T-helper 9 cell (primary cell): ENCODE results near the gene FYN.

Experiments
- DNase-seq: peaks from one replicate; pipeline ENCODE4 v3.0.0-alpha.2; 2020

FYN gene

DNA sequence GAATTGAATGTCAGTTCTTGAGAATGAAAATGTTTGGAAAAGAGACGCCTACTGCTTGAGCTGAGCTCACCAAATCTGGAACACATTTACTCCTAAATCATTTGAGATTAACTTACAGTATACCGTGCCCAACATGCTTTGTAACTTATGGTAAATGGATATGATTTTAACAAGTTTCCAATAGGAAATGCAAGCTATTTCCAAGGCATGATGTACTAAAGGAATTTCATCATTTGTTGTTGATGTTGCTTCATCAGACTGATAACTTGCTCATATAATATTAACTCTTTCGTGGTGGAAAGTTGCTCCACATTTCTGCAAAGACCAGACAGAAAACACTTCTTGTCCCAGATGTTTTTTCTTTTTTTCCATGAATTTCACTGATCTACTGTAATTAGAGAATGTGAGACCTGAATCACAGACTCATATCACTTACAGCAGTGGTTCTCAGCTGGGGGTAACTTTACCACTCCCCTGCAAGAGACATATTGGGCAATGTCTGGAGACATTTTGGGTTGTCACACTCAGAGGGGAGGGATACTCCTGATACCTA, 151.0 kb downstream of the FYN start:
- no peak for DNase-seq

DNA sequence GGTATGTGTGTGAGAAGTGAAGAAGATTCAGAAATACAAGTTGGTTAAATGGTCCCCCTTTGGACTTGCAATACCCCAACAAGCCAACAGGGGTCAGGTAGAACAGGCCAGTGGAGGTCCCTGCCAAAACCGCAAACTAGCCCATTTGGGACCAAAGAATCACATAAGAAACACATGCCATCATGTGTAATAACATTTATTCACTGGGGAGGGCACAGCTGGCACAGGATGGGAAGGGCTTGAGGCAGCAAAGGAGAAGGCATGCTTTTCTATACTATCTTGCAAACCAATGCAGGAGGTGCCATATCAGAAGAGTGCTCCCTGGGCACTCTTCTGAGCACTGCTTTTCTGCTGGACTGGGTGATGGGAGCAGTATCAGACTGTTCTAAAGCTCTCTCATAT, 151.5 kb downstream of the FYN start:
- peak; percentile 34 for DNase-seq

DNA sequence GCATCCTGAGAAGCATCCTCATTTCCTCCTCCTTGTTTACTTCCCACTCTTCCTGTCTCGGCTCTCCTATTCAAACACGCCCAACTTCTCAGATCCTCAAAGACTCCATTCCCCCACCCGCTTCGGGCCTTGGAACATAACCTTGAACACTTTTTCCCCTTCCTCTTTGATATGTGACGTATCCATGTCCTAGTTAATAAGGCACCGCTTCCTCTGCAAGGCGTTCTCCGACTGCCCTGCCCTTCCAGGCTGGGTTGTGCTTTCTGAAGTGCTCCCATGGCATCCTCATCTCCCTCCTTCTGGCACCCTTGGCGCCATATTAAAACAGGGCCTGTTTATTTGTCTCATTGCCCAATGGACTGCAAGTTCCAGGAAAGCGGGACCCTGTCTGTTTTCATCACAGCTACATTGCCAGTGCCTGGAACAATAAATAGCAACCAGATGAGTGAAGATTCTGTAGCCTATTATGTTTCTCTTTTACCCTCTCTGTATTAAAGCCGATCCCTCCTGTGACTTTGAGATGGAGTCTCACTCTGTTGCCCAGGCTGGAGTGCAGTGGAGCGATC, 152.2 kb downstream of the FYN start:
- no peak for DNase-seq

DNA sequence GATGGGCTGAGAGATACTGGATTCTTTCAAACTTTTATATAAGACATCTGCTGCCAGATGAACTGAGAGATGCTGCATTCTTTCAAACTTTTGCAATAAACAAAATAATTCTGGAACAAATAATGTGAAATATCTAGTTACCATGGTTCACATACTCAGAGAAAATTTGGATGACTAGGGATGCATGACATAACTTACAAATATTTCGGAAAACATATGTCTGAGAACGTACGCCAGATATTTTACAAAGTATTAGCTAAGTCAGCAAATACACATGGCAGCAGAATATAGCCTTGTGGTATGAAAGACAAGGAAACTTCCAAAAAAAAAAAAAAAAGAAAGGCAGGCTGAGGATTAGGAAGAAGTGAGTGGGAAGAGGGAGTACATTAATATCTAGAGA, 154.3 kb downstream of the FYN start:
- no peak for DNase-seq

DNA sequence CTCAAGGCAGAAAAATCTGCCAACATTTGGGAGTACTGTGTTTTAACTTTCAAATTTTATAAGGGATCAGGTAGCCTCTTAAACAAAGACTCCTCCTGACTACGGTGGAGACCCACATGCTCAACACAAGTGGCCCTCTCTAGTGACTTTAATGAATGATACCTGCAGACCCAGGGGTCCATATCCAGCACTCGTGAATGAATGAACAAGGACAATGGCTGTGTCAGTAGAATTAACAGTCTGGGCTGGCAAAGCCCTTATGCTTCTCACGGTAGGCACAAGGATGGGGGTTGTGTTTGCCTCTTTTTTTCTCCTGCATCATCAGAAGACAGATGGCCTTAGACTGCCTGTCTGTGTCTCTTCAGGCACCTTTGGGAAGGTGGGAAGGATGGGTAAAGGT, 154.9 kb downstream of the FYN start:
- no peak for DNase-seq

DNA sequence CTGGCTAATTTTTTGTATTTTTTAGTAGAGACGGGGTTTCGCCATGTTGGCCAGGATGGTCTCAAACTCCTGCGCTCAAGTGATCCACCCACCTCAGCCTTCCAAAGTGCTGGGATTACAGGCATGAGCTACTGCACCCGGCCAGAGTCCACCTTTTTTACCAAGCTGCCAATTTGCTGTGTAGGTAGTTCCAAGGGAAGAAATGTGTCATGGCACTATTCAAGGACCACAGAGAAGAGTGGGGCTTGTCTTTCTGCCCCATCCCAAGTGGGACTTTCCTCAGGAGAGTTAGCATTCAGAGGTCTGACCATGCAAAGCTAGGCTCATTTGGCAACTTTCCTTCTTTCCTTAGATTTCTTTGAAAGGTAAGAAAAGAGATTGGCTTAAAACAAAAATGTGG, 155.6 kb downstream of the FYN start:
- DNase-seq, result no peak

DNA sequence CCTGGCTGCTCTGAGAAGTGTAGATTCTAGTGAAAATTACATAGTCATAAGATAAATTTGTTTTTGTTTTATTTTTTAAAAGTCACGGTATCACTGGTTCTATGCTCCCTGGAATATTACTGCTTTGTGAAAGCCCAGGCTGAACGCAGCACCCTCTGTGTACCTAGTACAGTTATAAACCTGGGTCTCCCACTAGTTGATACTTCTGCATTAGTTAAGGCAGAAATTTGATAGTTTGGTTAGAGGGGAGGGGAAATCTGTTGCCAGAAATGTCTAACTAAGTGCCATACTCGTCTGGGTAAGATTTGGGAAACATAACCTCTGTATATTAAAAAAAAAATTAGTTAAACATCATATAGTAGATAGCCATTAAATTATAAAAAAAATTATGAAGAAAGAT, 156.9 kb downstream of the FYN start:
- DNase-seq, result no peak

DNA sequence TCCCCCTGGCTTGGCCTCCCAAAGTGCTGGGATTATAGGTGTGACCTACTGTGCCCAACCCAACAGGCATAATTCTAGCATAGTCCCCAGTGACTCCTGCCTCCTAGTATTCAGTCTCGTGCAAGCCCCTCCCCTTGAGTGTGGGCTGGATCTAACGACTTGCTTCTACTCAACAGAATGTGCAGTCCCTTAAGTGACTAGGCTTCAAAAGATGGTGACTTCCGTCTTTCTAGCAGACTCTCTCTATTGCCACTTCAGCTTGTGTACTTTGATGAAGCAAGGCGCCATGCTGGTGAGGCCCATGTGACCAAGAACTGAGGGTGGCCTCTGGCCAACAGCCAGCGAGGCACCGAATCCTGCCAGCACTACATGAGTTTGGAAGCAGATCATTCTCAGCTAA, 157.9 kb downstream of the FYN start:
- no peak for DNase-seq

DNA sequence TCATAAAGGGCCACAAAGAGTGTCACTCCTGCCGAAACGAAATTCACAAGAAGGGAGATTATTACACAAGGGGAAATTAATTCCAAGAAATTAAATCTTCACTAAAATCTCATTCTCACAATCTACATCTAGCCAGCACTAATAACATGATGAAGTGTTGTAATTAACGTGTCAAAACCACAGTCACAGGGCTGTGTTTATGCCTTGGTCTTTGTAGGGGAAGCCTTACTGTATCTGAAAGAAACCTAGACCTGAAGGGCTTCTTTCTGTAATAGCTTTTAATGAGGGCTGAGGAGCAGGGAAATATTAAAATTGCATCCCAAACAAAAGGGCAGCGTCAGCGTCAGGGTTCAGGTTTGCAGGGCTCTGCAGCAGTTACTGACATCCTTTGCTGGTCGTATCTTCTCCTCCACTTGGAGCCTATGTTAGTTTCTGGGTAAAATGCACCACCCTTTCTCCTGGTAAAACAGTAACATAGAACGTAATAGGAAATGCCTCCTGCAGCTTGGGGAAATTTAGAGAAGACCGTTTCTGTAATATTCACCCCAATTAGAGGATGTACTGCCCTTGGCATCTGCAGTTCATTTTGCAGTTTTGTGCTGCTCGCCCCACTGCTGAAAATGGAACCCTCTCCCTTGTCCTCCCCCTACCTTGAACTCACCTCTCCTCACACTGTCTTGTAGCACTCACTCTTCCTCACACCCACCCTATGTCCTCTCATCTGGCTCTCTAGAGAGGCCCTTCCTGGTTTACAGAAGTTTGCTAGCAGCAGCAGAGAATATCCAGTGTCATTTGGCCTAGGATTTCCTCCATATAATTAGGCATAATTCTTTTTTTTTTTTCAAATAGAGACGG, 158.6 kb downstream of the FYN start:
- DNase-seq, result no peak

DNA sequence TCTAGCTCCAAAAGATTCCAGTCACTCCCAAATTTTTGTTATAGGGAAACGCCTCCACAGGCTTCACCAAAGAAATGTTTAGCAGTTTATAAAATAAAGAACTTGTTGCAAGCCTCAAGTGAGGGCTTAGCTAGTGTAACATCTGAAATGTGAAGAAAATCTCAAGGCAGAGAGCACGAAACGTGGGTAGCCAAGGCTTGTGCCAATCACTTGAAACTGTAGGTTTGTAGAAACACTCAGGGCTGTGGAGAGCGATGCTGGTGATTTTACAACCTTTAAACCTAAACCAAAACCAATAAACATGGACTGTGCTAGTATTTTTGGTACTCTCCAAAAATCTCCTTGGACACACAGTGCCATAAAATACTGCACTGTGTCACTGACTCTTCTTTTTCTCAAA, 159.4 kb downstream of the FYN start:
- no peak for DNase-seq

DNA sequence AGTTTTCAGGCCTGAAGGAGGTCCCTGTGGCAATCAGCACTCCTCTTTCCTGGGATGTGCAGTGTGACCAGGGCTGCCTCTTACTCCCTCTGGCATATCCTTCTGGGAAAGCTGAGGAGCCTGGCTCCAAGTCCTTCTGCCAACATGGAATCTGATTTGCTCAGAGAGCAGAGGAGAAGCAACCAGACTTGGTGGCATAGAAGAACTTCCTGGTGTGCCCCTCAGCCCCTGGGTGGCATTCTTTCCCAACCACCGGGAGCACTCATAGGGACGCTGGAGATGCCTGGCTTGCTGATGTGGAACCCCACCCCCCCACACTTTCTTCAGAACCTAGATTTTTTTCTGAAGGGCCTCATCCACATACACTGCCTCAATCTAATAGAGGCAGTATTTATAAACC, 160.0 kb downstream of the FYN start:
- DNase-seq, result no peak

DNA sequence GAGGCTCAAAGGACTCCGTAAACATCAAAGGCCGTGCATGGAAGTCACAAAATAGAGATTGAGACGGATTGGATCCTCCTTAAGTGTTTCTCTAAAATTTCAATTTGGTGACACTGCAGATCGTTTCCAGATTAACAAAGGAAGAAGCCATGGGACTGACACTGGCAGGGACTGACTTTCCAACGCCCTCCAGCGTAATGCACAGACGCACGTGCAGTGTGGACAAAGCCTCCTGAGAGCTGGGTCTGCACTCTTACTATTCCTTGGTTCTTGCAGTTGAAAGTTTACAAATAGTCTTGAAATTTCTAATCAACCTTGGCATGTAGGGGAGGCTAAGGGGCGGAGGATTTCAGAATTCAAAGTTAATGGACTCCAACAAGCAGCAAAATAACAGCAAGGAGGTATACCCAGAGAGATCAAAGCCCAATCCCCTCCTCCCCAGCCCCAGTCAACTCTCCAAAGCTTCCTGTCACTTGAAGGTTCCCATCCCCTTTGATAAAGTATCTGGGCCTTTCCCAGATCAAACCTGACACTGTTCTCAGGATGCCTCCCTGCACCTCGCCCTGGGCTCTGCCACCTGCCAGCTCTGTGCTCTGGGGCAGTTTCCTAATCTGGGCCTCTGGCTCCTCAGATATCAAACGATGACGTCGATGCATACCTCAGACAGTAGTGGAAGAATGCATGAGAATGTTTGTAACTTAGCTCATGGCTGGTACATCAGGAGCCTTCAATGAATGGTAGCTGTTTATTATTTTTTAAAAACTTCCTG, 161.1 kb downstream of the FYN start:
- DNase-seq, result no peak

DNA sequence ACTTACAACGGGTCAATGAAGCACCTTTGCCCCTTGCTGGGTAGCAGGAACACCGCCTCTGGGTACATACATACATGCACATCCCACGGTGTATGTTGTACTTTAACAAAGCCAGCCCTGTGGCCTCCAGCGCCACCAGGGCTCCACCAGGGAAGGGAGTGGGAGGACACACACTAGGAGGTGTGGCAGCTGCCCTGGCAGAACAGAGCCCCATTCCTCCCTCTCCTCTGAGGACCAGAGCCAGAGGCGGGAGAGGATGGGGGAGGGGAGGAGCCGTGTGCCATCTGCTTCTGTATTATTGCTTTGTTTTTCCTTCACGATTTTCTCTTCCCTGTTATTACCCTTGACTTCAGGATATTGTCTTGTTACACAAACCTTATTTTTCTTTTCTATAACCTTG, 161.8 kb downstream of the FYN start:
- DNase-seq, result no peak

DNA sequence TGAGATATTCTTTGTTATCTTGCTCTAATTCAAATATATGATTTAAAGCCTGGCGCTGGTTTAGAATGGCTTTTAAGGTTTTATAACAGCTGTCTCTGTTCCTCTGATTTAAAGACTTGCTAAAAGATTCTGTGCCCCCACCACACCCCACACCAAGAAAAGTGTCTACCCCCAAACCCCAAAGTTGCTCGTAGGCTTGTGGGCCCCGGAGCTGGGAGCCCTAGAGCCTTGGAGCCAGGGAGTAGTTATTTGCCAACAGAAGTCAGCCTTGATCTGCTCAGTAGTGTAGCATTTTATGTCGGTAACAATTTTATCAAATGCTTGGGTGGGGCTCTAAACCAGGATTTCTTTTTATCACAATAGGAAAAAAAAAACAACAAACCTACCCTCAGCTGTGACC, 162.3 kb downstream of the FYN start:
- no peak for DNase-seq

DNA sequence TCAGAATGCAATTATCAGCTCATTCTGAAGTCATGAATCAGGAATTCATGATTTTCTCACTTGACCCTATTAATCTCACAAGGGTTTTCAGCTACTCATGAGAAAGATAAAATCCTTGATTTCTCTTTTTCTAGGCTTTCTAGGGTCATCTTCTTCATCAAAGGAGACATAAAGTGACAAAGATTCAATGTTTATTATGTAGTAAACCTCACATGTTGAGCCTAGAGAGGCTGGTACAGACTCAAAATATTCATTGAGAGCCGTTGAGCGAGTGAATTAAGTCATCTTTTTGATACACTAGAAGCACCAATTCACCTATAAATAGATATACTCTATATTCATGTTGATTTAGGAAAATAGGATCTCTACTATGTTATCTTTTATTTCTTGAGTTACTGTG, 162.8 kb downstream of the FYN start:
- DNase-seq, result no peak

DNA sequence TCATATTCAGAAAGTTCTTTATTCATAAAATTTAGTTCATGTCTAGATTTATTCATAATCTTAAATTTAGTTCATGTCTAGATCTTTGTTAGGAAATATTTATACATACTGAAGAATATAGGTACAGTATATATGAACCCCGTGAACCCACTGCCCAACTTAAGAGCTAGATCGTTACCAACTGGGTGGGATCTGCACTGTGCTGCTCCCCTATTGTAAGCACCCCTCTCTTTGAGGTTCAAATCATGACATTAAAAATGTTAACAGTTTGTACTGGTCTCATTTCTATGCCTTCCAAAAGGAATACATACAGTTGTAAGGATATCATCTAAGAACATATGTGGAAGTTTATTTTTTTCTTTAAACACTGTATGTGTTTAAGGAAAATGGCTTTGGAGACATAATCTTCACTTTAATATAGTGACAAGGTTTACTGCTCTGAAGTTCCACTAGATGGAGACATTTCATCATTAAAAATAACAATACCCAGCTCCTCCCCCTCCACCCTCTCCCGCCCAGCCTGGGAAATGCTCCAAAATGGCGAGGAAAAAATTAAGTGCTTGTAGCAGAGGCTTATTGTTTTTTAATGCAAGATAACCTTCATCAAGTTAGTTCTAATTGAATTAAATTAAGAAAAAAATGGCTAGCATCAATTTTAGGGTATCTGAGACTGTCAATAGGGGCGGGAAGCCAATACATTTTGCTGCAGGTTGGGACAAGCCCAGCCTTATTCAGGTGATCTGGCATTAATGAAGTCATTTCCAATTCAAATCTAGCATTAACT, 163.4 kb downstream of the FYN start:
- peak; percentile 46 for DNase-seq

DNA sequence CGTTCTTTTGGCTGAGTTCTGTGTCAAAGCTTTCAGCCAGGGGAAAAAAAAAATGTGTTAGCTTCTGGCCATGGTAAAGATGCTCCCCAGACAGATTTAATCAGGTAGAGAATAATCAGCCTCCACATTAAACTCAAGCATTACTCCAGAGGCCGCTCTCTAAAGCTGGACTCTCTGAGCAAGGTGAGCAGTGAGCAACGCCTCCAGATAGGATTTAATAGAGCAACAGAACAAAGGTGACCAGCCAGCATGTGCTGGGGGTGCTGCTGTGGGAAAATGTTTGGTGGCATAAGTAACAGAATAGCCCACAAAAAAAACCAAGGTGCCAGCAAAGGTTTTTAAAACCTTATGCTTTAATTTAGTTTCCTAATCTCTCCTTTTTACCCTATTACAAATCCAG, 164.1 kb downstream of the FYN start:
- DNase-seq, result no peak

DNA sequence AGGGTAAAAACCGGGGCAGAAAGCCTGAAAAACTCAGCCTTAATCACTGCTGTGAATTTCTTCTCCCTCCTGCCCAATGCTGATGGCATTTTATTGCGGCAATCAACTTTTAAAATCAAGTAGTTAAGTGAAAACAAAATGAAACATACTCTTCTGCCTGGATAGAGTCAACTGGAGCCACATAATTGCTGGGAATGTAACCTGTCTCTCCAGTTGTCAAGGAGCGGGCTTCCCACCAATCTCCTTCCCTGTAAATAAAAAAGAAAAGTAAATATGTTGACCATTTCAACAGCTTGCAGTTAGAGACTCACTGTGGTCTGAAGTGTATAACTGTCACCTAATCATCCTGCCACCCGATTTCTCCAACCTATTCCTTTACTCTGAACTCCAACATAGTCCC, 165.5 kb downstream of the FYN start:
- no peak for DNase-seq

DNA sequence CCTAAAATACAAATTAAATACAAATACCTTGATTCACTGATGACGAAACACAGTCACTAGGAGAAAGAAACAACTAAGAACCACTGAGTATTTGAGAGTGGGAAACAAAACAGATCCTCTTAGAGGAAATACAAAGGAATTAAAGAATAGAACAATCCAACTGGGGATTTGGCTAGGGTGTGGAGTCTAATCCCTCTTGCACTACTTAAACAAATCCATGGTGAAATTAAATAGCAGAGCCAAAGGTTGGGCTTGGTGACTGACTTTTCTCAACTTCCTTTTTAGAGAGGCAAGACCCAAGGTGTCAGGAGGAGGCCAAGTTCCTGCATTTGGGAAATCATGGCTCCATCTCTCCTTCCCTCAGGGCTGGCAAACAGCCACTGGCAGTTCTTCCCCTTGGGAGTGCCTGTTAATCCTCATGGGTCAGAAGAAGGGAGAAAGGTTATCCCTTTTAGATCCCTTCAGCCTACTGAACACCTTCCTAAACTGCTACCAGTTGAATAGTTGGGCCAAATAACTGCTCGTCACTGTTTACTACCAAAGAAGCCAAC, 166.3 kb downstream of the FYN start:
- no peak for DNase-seq

DNA sequence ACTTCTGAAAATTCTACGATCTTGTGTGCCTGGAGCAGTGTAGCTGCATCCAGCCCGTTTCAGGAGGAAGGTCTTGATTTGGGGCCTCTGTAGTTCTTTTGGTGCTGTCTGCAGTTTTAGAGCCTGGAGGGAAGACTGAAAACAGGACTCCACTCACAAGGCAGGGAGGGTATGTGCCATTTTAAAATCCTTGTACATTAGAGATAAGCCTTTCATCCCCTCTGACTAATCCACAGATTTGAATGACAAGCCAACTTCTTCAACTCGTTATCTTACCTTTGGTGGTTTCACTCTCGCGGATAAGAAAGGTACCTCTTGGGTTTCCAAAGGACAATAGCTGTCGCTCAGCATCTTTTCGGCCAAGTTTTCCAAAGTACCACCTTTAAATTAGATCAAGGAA, 169.5 kb downstream of the FYN start:
- DNase-seq, result no peak

DNA sequence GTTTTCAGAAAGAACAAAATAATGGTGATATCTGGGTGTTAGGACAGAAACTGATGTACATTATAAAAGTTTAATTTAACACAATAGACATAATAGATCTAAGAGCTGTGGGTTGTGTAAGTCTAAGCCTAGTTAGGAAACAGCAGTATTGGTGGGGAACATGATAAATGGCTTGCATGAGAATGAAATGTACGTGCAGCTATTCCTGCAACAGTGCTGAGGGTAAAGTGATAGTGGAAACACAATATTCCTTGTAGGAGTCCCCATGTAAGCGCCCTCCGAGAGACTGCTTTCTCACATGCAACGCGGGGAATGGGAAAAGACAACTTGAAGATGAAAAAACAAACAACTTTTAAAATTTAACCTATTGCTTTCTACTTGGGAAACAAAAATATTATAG, 171.0 kb downstream of the FYN start:
- DNase-seq, result no peak

DNA sequence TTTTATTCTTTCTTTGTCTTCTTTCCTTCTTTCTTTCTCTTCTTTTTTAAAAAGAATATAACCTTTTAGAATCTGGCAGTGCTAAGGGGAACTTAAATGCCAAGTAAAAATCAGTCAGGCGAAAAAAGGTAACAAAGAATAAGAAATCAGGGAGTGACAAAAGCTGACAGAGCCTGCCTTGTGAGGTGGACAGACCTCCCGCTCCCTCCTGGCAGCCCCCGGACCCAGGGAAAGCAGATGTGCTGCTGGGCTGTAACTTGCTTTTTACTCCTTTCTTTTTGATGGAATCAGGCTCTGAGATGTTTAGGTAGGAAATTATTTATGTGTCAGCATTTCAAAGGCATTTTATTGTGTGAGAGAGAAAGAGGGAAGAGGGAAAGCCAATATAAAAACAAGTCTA, 172.1 kb downstream of the FYN start:
- no peak for DNase-seq
